GM23338 (cell line): ENCODE data around the gene TPGS2.

Experiments
- CREB1 ChIP-seq: fragments of 250-450 bp; sonication (Bioruptor Pico); IDR thresholded peaks from 2 replicates; pipeline ENCODE4 v1.5.0; 2020; ENCODE audit warnings: low read depth, mild to moderate bottlenecking, moderate library complexity
- CTCF ChIP-seq, 2 experiments: fragments of 200-600 bp in 1 of 2; sonication (generic) in 1 of 2; conservative IDR thresholded peaks; 2 replicates each; pipeline versions ENCODE4 v1.5.1 to v1.6.1; 2016 to 2017; ENCODE audit warnings: antibody characterized with exemption in 2 of 2, low read depth in 2 of 2, mild to moderate bottlenecking in 2 of 2, moderate library complexity in 1 of 2
- EZH2 ChIP-seq: fragments of 200-600 bp; sonication (generic); IDR thresholded peaks from one replicate; pipeline ENCODE4 v1.8.0; 2017; ENCODE audit warnings: antibody characterized with exemption, mild to moderate bottlenecking, low read depth; ENCODE audit not compliant: unreplicated experiment
- EZH2phosphoT487 ChIP-seq: fragments of 200-600 bp; sonication (generic); IDR thresholded peaks from one replicate; pipeline ENCODE4 v1.8.1; 2018; ENCODE audit warnings: antibody characterized with exemption; ENCODE audit not compliant: unreplicated experiment
- NANOG ChIP-seq: IDR thresholded peaks from 2 replicates; pipeline ENCODE4 v1.6.1; 2016; ENCODE audit warnings: antibody characterized with exemption, borderline replicate concordance
- POLR2AphosphoS5 ChIP-seq: IDR thresholded peaks from 2 replicates; pipeline ENCODE4 v1.6.1; 2016; ENCODE audit warnings: antibody characterized with exemption, low read depth
- REST ChIP-seq: IDR thresholded peaks from one replicate; pipeline ENCODE4 v1.6.1; 2018; ENCODE audit warnings: antibody characterized with exemption; ENCODE audit not compliant: unreplicated experiment
- STAT1 ChIP-seq: IDR thresholded peaks from one replicate; pipeline ENCODE4 v1.6.1; 2016; ENCODE audit warnings: antibody characterized with exemption; ENCODE audit not compliant: unreplicated experiment

GRCh38 chr18:36817039-36817438, 11.8 kb downstream of the TPGS2 start:
- TF ChIP-seq CTCF (conservative IDR thresholded peaks at IDR 0.05; ENCODE audit: low read depth in 2 of 2) (no peak), REST (no peak), POLR2AphosphoS5 (no peak), EZH2phosphoT487 (no peak), CREB1 (no peak), EZH2 (no peak), NANOG (no peak), STAT1 (no peak)
